Gastrocnemius medialis (tissue), 4 donors: Measurements from ENCODE around the gene GALNT17. TPM values are rescaled to one million over a fixed set of nuclear protein-coding genes. Genes with fewer than 3 reads are reported as not detected.

Experiments
- ATAC-seq, 2 donors: fragments of 150-250 bp; one replicate each; pipeline ENCODE4 v1.9.1; 2016
- DNase-seq, 2 donors: peaks; one replicate each; pipeline ENCODE4 v3.0.0-alpha.2; 2019
- H3K27ac ChIP-seq, 4 donors: fragments of 200-600 bp; sonication (generic); 1 replicate in 1 of 4; 2 replicates in 3 of 4; pipeline ENCODE4 v1.5.1; 2016 to 2018; ENCODE audit warnings: mild to moderate bottlenecking in 2 of 4, moderate library complexity in 1 of 4
- H3K27me3 ChIP-seq, 3 donors: fragments of 200-600 bp; sonication (generic) in 2 of 3; 1 replicate in 1 of 3; 2 replicates in 2 of 3; pipeline versions ENCODE4 v1.5.1 to v1.6.0; 2016 to 2019; ENCODE audit warnings: mild to moderate bottlenecking in 1 of 3, moderate library complexity in 1 of 3
- H3K36me3 ChIP-seq, 2 donors: fragments of 200-600 bp; sonication (generic) in 1 of 2; one replicate each; pipeline ENCODE4 v1.5.1; 2017 to 2018
- H3K4me1 ChIP-seq, 2 donors: fragments of 200-600 bp; sonication (generic) in 1 of 2; one replicate each; pipeline ENCODE4 v1.5.1; 2016 to 2017; ENCODE audit warnings: mild to moderate bottlenecking in 2 of 2
- H3K4me3 ChIP-seq, 4 donors: fragments of 200-600 bp; sonication (generic) in 3 of 4; 1 replicate in 1 of 4; 2 replicates in 3 of 4; pipeline ENCODE4 v1.5.1; 2016 to 2019; ENCODE audit warnings: mild to moderate bottlenecking in 2 of 4
- H3K9me3 ChIP-seq, 3 donors: fragments of 200-600 bp; sonication (generic) in 2 of 3; 1 replicate in 1 of 3; 2 replicates in 2 of 3; pipeline ENCODE4 v1.5.1; 2016 to 2019
- POLR2A ChIP-seq, 2 donors: fragments of 450-650 bp; IDR thresholded peaks; one replicate each; pipeline ENCODE4 v1.6.1; 2017; ENCODE audit warnings: antibody characterized with exemption in 2 of 2, mild to moderate bottlenecking in 2 of 2, moderate library complexity in 2 of 2
- in situ Hi-C, 4 donors: fragments of 200-750 bp; cut with MboI; loops; one replicate each; pipeline versions ENCODE4 v1.15.0 to v1.8.0; 2017; ENCODE audit warnings: low sequenced_read_pairs in 4 of 4
- intact Hi-C: fragments of 100-400 bp; cut with DNase I; formaldehyde crosslinking; loops from one replicate; pipeline ENCODE4 v1.15.1; 2023; ENCODE audit warnings: low total_unique reads
- total RNA-seq, 4 donors: library from RNA; depleted of rRNA; stranded (reverse); fragments of >200 nt; gene quantifications; one replicate each; pipeline versions ENCODE4 v1.1.0 to v1.2.3, GENCODE V29; 2016
- TF ChIP-seq, protein P1 (sequence below), 5 experiments: fragments of 450-650 bp in 3 of 5; fragments of 200-600 bp in 2 of 5; sonication (generic) in 2 of 5; IDR thresholded peaks in 4 of 5; conservative IDR thresholded peaks in 1 of 5; 1 replicate in 4 of 5; 2 replicates in 1 of 5; pipeline ENCODE4 v1.5.1; 2016 to 2019; ENCODE audit warnings: antibody characterized with exemption in 5 of 5, mild to moderate bottlenecking in 3 of 5, moderate library complexity in 3 of 5

GALNT17 gene
- total RNA-seq, 4 donors from 2014 or later: 1.9 to 13.0 (median 12.3) TPM

- no peak overlapping the region for H3K27ac ChIP-seq
- H3K36me3 ChIP-seq: no peaks in the 10 kb centered on the region
- H3K9me3 ChIP-seq: no peaks in the 10 kb centered on the region
- DNase-seq: no peak
- no peaks in the 10 kb centered on the region for H3K27me3 ChIP-seq
- no peaks in the 10 kb centered on the region for H3K4me1 ChIP-seq
- intact Hi-C loops: no loop called here
- in situ Hi-C loops: no loop called here
- H3K4me3 ChIP-seq: no peak overlapping the region
- ATAC-seq: no peak
- TF ChIP-seq, protein P1, sequence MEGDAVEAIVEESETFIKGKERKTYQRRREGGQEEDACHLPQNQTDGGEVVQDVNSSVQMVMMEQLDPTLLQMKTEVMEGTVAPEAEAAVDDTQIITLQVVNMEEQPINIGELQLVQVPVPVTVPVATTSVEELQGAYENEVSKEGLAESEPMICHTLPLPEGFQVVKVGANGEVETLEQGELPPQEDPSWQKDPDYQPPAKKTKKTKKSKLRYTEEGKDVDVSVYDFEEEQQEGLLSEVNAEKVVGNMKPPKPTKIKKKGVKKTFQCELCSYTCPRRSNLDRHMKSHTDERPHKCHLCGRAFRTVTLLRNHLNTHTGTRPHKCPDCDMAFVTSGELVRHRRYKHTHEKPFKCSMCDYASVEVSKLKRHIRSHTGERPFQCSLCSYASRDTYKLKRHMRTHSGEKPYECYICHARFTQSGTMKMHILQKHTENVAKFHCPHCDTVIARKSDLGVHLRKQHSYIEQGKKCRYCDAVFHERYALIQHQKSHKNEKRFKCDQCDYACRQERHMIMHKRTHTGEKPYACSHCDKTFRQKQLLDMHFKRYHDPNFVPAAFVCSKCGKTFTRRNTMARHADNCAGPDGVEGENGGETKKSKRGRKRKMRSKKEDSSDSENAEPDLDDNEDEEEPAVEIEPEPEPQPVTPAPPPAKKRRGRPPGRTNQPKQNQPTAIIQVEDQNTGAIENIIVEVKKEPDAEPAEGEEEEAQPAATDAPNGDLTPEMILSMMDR (IDR thresholded peaks at IDR 0.05 in 4 of 5, conservative IDR thresholded peaks at IDR 0.05 in 1 of 5): no peak
- TF ChIP-seq POLR2A (IDR thresholded peaks at IDR 0.05): no peak
These were observed 338.4 kb downstream of the GALNT17 start for GRCh38 chr7:71470326-71470725.

DNA sequence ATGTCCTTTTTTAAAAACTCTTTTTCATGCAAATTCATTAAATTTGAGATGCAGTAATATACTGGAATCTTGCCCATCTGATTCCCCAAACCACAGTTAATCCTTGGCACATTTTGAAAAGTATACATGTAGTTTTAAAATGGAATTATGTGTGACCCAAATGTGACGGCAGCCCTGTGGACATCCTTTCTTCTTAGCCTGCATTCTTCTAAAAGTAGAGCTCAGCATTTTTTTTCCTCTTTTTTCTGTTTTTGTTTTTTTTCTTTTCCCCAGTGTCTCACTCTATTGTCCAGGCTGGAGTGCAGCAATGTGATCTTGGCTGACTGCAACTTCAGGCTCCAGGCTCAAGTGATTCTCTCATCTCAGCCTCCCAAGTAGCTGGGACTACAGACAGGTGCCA, 338.9 kb downstream of the GALNT17 start:
- Histone ChIP-seq H3K27me3 (no peaks in the 10 kb centered on the region), H3K27ac (no peak overlapping the region), H3K9me3 (no peaks in the 10 kb centered on the region), H3K36me3 (no peaks in the 10 kb centered on the region), H3K4me1 (no peaks in the 10 kb centered on the region), H3K4me3 (no peak overlapping the region)
- no peak for ATAC-seq
- intact Hi-C loops: no loop called here
- TF ChIP-seq POLR2A (IDR thresholded peaks at IDR 0.05): no peak
- TF ChIP-seq, protein P1 (IDR thresholded peaks at IDR 0.05 in 4 of 5, conservative IDR thresholded peaks at IDR 0.05 in 1 of 5): no peak
- in situ Hi-C loops: no loop called here
- DNase-seq: no peak

GRCh38 chr7:71472962-71473361, 341.0 kb downstream of the GALNT17 start:
- in situ Hi-C loops (no loop called here), intact Hi-C loops (no loop called here)
- DNase-seq: no peak
- Histone ChIP-seq H3K9me3 (no peaks in the 10 kb centered on the region), H3K27ac (no peak overlapping the region), H3K36me3 (no peaks in the 10 kb centered on the region), H3K4me1 (no peaks in the 10 kb centered on the region), H3K4me3 (no peak overlapping the region), H3K27me3 (no peaks in the 10 kb centered on the region)
- TF ChIP-seq POLR2A (IDR thresholded peaks at IDR 0.05): no peak
- TF ChIP-seq, protein P1 (IDR thresholded peaks at IDR 0.05 in 4 of 5, conservative IDR thresholded peaks at IDR 0.05 in 1 of 5): no peak
- no peak for ATAC-seq

- TF ChIP-seq, protein P1 (IDR thresholded peaks at IDR 0.05 in 4 of 5, conservative IDR thresholded peaks at IDR 0.05 in 1 of 5): no peak
- no peak for TF ChIP-seq POLR2A (IDR thresholded peaks at IDR 0.05)
- H3K27me3 ChIP-seq: no peaks in the 10 kb centered on the region
- intact Hi-C loops: no loop called here
- no peaks in the 10 kb centered on the region for H3K4me1 ChIP-seq
- DNase-seq (no peak), ATAC-seq (no peak)
- H3K27ac ChIP-seq: no peak overlapping the region
- H3K9me3 ChIP-seq: no peaks in the 10 kb centered on the region
- no peaks in the 10 kb centered on the region for H3K36me3 ChIP-seq
- H3K4me3 ChIP-seq: no peak overlapping the region
- in situ Hi-C loops: no loop called here
These were observed 341.5 kb downstream of the GALNT17 start for GRCh38 chr7:71473366-71473967.

DNA sequence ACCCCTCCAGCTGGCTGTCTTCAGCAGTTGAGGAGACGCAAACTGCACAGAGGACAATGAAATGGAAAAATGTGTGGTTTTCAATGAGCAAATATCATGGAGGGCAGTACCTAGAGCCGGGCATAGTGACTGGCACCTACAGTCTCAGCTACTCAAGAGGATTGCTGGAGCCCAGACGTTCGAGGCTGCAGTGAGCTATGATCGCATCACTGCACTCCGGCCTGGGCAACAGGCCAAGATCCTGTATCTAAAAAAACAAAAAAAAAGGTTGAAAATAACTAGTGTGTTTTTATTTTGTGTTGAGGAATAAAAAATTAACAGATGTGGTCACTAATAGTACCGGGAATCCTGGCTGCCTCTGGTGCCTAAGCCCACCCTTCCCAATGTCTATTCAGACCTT, 345.5 kb downstream of the GALNT17 start:
- intact Hi-C loops: no loop called here
- Histone ChIP-seq H3K4me1 (no peaks in the 10 kb centered on the region), H3K4me3 (no peak overlapping the region), H3K36me3 (no peaks in the 10 kb centered on the region), H3K9me3 (no peaks in the 10 kb centered on the region), H3K27me3 (no peaks in the 10 kb centered on the region), H3K27ac (no peak overlapping the region)
- TF ChIP-seq, protein P1 (IDR thresholded peaks at IDR 0.05 in 4 of 5, conservative IDR thresholded peaks at IDR 0.05 in 1 of 5): no peak
- no peak for TF ChIP-seq POLR2A (IDR thresholded peaks at IDR 0.05)
- in situ Hi-C loops: no loop called here
- ATAC-seq (no peak), DNase-seq (no peak)
